GM12801 (cell line): ENCODE data around the gene SYNJ2.

Experiments
- CTCF ChIP-seq: IDR thresholded peaks from one replicate; pipeline ENCODE4 v1.5.1; 2011; ENCODE audit warnings: control low read depth; ENCODE audit not compliant: insufficient read length; ENCODE audit errors: extremely low read depth

SYNJ2 gene

GRCh38 chr6:157974341-157974894 lies 7.2 kb upstream of the SYNJ2 start:
- no peak for TF ChIP-seq CTCF

- no peak for TF ChIP-seq CTCF
These were observed 6.7 kb upstream of the SYNJ2 start for GRCh38 chr6:157974967-157975366.

- TF ChIP-seq CTCF = no peak
These were observed 6.2 kb upstream of the SYNJ2 start for GRCh38 chr6:157975456-157975855.

- TF ChIP-seq CTCF = no peak
These were observed 5.1 kb upstream of the SYNJ2 start for GRCh38 chr6:157976345-157977175.

GRCh38 chr6:157977176-157977804 lies 4.4 kb upstream of the SYNJ2 start:
- TF ChIP-seq CTCF = no peak

GRCh38 chr6:157978021-157978783 lies 3.5 kb upstream of the SYNJ2 start:
- TF ChIP-seq CTCF = no peak
